T-cell (primary cell): ENCODE data around the gene ERCC5. TPM values are rescaled to one million over a fixed set of nuclear protein-coding genes. Genes with fewer than 3 reads are reported as not detected.

Experiments
- ATAC-seq, 4 experiments: fragments of 200-7000 bp in 3 of 4; fragments of 150-1000 bp in 1 of 4; cut with Tn5 transposase; replicated peaks in 1 of 4; 1 replicate in 3 of 4; 2 replicates in 1 of 4; pipeline ENCODE4 v1.10.0; 2021; ENCODE audit warnings: moderate library complexity in 3 of 4, mild to moderate bottlenecking in 2 of 4, moderate number of reproducible peaks in 1 of 4
- CTCF ChIA-PET, 2 donors: fragments of 300-600 bp; sonication (Branson Sonifier 250); formaldehyde crosslinking; loops; one replicate each; lab custom pipeline; 2022; ENCODE audit warnings: antibody characterized with exemption in 2 of 2; lab: Charles Lee
- POLR2A ChIA-PET, 2 donors: fragments of 300-600 bp; sonication (Branson Sonifier 250); formaldehyde crosslinking; loops; one replicate each; lab custom pipeline; 2022; ENCODE audit warnings: antibody characterized with exemption in 2 of 2; lab: Charles Lee
- DNase-seq, 35 experiments: peaks; one replicate each; pipeline versions ENCODE4 v3.0.0 to v3.0.0-alpha.2; 2013 to 2023
- H3K27ac ChIP-seq: one replicate; pipeline ENCODE4 v1.5.1; 2013; ENCODE audit warnings: low read length
- H3K27me3 ChIP-seq, 2 experiments: replicated peaks in 1 of 2; 1 replicate in 1 of 2; 2 replicates in 1 of 2; pipeline versions ENCODE4 v1.6.1 to v1.7.0; 2013; ENCODE audit warnings: low read length in 1 of 2, mixed read lengths in 1 of 2; ENCODE audit not compliant: control insufficient read depth in 2 of 2, insufficient read depth in 2 of 2; ENCODE audit errors: extremely low read depth in 1 of 2
- H3K36me3 ChIP-seq, 2 donors: 1 replicate in 1 of 2; 2 replicates in 1 of 2; pipeline versions ENCODE4 v1.6.1 to v1.7.0; 2013; ENCODE audit warnings: low read length in 1 of 2; ENCODE audit not compliant: control insufficient read depth in 2 of 2, insufficient read depth in 1 of 2; ENCODE audit errors: extremely low read depth in 1 of 2
- H3K4me1 ChIP-seq, 2 experiments: 1 replicate in 1 of 2; 2 replicates in 1 of 2; pipeline versions ENCODE4 v1.6.1 to v1.7.0; 2013; ENCODE audit warnings: low read length in 2 of 2, mixed read lengths in 1 of 2; ENCODE audit not compliant: insufficient read depth in 2 of 2, control insufficient read depth in 1 of 2; ENCODE audit errors: extremely low read depth in 1 of 2
- H3K4me3 ChIP-seq, 2 donors: 1 replicate in 1 of 2; 2 replicates in 1 of 2; pipeline versions ENCODE4 v1.5.1 to v1.7.0; 2013; ENCODE audit warnings: mild to moderate bottlenecking in 2 of 2, low read length in 1 of 2, moderate library complexity in 1 of 2; ENCODE audit not compliant: control insufficient read depth in 1 of 2; ENCODE audit errors: extremely low read depth in 1 of 2
- H3K9me3 ChIP-seq: 2 replicates; pipeline ENCODE4 v1.7.0; 2013
- H3K27ac Mint-ChIP-seq, 2 donors: one replicate each; pipeline ENCODE4 v1.8.0; 2020 to 2021; ENCODE audit warnings: mild to moderate bottlenecking in 2 of 2, mixed read lengths in 2 of 2
- H3K27me3 Mint-ChIP-seq, 2 donors: one replicate each; pipeline ENCODE4 v1.8.0; 2021 to 2022; ENCODE audit warnings: mixed read lengths in 2 of 2
- H3K36me3 Mint-ChIP-seq: one replicate; pipeline ENCODE4 v1.8.0; 2021; ENCODE audit warnings: mixed read lengths
- H3K4me1 Mint-ChIP-seq, 3 donors: one replicate each; pipeline ENCODE4 v1.8.0; 2020 to 2022; ENCODE audit warnings: mixed read lengths in 3 of 3, mild to moderate bottlenecking in 1 of 3
- H3K4me3 Mint-ChIP-seq, 3 donors: one replicate each; pipeline ENCODE4 v1.8.0; 2020 to 2022; ENCODE audit warnings: mild to moderate bottlenecking in 3 of 3, mixed read lengths in 3 of 3, moderate library complexity in 3 of 3
- H3K9me3 Mint-ChIP-seq, 3 donors: one replicate each; pipeline ENCODE4 v1.8.0; 2020 to 2022; ENCODE audit warnings: mixed read lengths in 3 of 3
- WGBS: methylation state at CpG from one replicate; pipeline ENCODE4 v1.1.5; 2013; ENCODE audit warnings: missing lambda C conversion rate; ENCODE audit not compliant: insufficient coverage; 5-methylcytosine and 5-hydroxymethylcytosine counted together
- total RNA-seq, 35 experiments: library from RNA in 6 of 35; stranded (reverse) in 6 of 35; fragments of 120-200 nt in 1 of 35; gene quantifications; one replicate each; pipeline versions ENCODE4 v1.2.1 to v1.2.4 and lab custom pipeline; 2013 to 2026

ERCC5 gene
- total RNA-seq, 5 donors from 2014 or later (not counting 1 experiment from before 2014, with no cell fraction given), result 104 to 123 (median 114) TPM

GRCh38 chr13:102872131-102872530 lies 26.3 kb downstream of the ERCC5 start:
- 80% methylated on average over 2 of the region's 7 CpGs for WGBS
- Histone ChIP-seq H3K27ac (no peak overlapping the region), H3K36me3 (peaks cover 9 to 80% of the 10 kb centered on the region in 2 donors), H3K4me1 (peaks cover 0 to 11% of the 10 kb centered on the region in 2 experiments), H3K4me3 (no peak overlapping the region), H3K27me3 (no peaks in the 10 kb centered on the region), H3K9me3 (no peaks in the 10 kb centered on the region)
- Mint-ChIP-seq H3K4me3 (no peak overlapping the region), H3K27ac (no peak overlapping the region), H3K36me3 (peaks cover 57% of the 10 kb centered on the region), H3K4me1 (peaks cover 26 to 33% (median 31%) of the 10 kb centered on the region in 3 donors), H3K27me3 (no peaks in the 10 kb centered on the region), H3K9me3 (no peaks in the 10 kb centered on the region)
- CTCF ChIA-PET, result no interaction called here
- POLR2A ChIA-PET, result no interaction called here
- DNase-seq (no peak), ATAC-seq (no peak)

DNA sequence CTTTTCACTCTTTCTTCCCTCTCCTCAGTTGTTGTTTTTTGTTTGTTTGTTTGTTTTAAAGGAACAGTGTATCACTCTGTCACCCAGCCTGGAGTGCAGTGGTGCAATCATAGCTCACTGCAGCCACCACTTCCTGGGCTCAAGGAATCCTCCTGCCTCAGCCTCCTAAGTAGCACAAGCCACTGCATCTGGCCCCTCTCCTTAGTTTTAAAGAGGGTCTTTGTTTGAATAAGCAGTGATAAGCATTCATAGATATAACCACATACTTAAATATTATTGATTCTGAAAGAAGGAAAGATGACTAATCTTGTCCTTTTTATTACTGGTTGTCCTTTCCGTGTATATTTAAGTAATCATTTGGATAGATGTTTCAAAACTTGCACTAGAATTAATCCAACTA lies 26.7 kb downstream of the ERCC5 start:
- CTCF ChIA-PET, result no interaction called here

DNA sequence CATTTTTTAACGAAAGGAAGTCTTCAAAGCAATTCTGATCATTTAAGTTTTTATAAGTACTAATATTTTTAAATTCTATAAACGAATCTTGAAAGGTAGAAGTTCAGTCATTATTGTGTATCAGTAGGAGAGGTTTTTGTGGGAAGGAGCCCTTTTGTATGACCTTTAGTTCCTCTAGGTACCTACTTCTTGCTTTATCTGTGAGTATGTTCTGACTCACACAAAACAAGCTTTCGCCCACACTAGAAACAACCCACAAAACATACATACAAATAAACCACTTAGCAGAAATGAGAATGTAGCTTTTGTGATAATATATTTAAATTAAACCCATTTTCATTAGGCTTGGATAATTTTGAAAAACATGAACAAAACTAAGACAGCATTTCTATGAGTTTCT lies 27.8 kb downstream of the ERCC5 start:
- WGBS, result no CpG with 5 or more reads among the region's 3 CpGs
- Mint-ChIP-seq H3K27ac (peak overlapping the region in 1 of 2 donors; percentile 52), H3K9me3 (no peaks in the 10 kb centered on the region), H3K4me3 (no peak overlapping the region), H3K4me1 (peaks cover 20 to 28% (median 26%) of the 10 kb centered on the region in 3 donors), H3K27me3 (no peaks in the 10 kb centered on the region), H3K36me3 (peaks cover 53% of the 10 kb centered on the region)
- Histone ChIP-seq H3K4me1 (peaks cover 0 to 11% of the 10 kb centered on the region in 2 experiments), H3K9me3 (no peaks in the 10 kb centered on the region), H3K36me3 (peaks cover 9 to 73% of the 10 kb centered on the region in 2 donors), H3K27ac (no peak overlapping the region), H3K4me3 (no peak overlapping the region), H3K27me3 (no peaks in the 10 kb centered on the region)
- DNase-seq (no peak), ATAC-seq (no peak)
- ChIA-PET POLR2A (no interaction called here), CTCF (no interaction called here)

More for the DNA sequence above, 26.7 kb downstream of the ERCC5 start:
- Mint-ChIP-seq H3K36me3 (peaks cover 56% of the 10 kb centered on the region), H3K4me1 (peaks cover 22 to 29% (median 28%) of the 10 kb centered on the region in 3 donors), H3K27ac (no peak overlapping the region), H3K9me3 (no peaks in the 10 kb centered on the region), H3K27me3 (no peaks in the 10 kb centered on the region), H3K4me3 (no peak overlapping the region)
- no peak overlapping the region for H3K27ac ChIP-seq
- POLR2A ChIA-PET, result no interaction called here
- no CpG with 5 or more reads among the region's 1 CpG for WGBS
- no peak for DNase-seq
- H3K27me3 ChIP-seq, result no peaks in the 10 kb centered on the region
- peaks cover 0 to 11% of the 10 kb centered on the region in 2 experiments for H3K4me1 ChIP-seq
- H3K36me3 ChIP-seq, result peaks cover 9 to 78% of the 10 kb centered on the region in 2 donors
- H3K9me3 ChIP-seq, result no peaks in the 10 kb centered on the region
- no peak overlapping the region for H3K4me3 ChIP-seq
- no peak for ATAC-seq

DNA sequence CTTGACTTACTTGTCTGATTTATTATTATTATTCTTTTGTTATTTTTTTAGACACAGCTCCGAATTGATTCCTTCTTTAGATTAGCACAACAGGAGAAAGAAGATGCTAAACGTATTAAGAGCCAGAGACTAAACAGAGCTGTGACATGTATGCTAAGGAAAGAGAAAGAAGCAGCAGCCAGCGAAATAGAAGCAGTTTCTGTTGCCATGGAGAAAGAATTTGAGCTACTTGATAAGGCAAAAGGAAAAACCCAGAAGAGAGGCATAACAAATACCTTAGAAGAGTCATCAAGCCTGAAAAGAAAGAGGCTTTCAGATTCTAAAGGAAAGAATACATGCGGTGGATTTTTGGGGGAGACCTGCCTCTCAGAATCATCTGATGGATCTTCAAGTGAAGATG lies 29.4 kb downstream of the ERCC5 start:
- Mint-ChIP-seq H3K36me3 (peaks cover 51% of the 10 kb centered on the region), H3K27ac (no peak overlapping the region), H3K27me3 (no peaks in the 10 kb centered on the region), H3K9me3 (no peaks in the 10 kb centered on the region), H3K4me3 (no peak overlapping the region), H3K4me1 (peaks cover 13 to 18% (median 16%) of the 10 kb centered on the region in 3 donors)
- H3K27ac ChIP-seq, result no peak overlapping the region
- CTCF ChIA-PET, result interaction anchor here (1.0 to 1.2 kb wide), 3 partner anchors 14 to 29 kb away, joined by 3 read pairs; partner anchors contain the start of gene ERCC5 (in 1 of the 2)
- no peak for ATAC-seq
- H3K27me3 ChIP-seq, result no peaks in the 10 kb centered on the region
- H3K4me1 ChIP-seq, result peaks cover 0 to 9% of the 10 kb centered on the region in 2 experiments
- WGBS, result no CpG with 5 or more reads among the region's 4 CpGs
- DNase-seq, result no peak
- H3K9me3 ChIP-seq, result no peaks in the 10 kb centered on the region
- POLR2A ChIA-PET, result no interaction called here
- H3K4me3 ChIP-seq, result no peak overlapping the region
- peaks cover 9 to 61% of the 10 kb centered on the region in 2 donors for H3K36me3 ChIP-seq

- H3K36me3 Mint-ChIP-seq, result peaks cover 48% of the 10 kb centered on the region
- H3K4me3 ChIP-seq, result no peak overlapping the region
- CTCF ChIA-PET, result interaction anchor here in 1 of 2 donors (1.0 kb wide), 1 partner anchor 28 kb away, joined by 3 read pairs; no protein-coding TSS in a partner anchor
Observed at GRCh38 chr13:102877303-102877702, 31.5 kb downstream of the ERCC5 start.

DNA sequence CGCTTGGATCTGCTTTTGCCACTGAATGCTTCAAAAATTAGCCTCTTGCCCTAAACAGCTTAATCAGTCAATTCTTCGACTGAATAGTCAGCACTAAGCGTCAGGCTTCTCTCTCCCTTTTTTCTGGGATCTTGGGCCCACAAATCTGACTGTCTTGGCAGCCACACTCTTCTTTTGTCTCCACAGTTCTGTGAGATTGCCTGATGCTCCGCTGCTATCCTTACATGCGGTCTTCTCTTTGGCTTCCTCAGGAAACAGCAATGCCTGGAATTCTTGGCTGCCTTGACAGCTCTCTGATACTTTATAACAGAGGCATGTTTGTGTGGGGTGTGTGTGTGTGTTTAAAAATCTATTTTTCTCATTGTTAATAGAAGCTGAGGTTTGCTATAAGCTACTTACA lies 32.6 kb downstream of the ERCC5 start:
- Histone ChIP-seq H3K4me1 (no peaks in the 10 kb centered on the region), H3K4me3 (no peak overlapping the region), H3K36me3 (peaks cover 6 to 37% of the 10 kb centered on the region in 2 donors), H3K27me3 (no peaks in the 10 kb centered on the region), H3K27ac (no peak overlapping the region), H3K9me3 (no peaks in the 10 kb centered on the region)
- ATAC-seq (no peak), DNase-seq (no peak)
- 95% methylated on average over 5 of the region's 5 CpGs for WGBS
- H3K27ac Mint-ChIP-seq, result no peak overlapping the region
- peaks cover 49% of the 10 kb centered on the region for H3K36me3 Mint-ChIP-seq
- H3K4me1 Mint-ChIP-seq, result no peaks in the 10 kb centered on the region
- H3K4me3 Mint-ChIP-seq, result no peak overlapping the region
- POLR2A ChIA-PET, result no interaction called here
- CTCF ChIA-PET, result no interaction called here
- no peaks in the 10 kb centered on the region for H3K27me3 Mint-ChIP-seq
- no peaks in the 10 kb centered on the region for H3K9me3 Mint-ChIP-seq

More at GRCh38 chr13:102877303-102877702, 31.5 kb downstream of the ERCC5 start:
- Mint-ChIP-seq H3K9me3 (no peaks in the 10 kb centered on the region), H3K27me3 (no peaks in the 10 kb centered on the region), H3K27ac (no peak overlapping the region), H3K4me3 (no peak overlapping the region), H3K4me1 (peaks cover 4 to 5% (median 5%) of the 10 kb centered on the region in 3 donors)
- Histone ChIP-seq H3K9me3 (no peaks in the 10 kb centered on the region), H3K4me1 (no peaks in the 10 kb centered on the region), H3K27me3 (no peaks in the 10 kb centered on the region), H3K27ac (no peak overlapping the region), H3K36me3 (peaks cover 9 to 48% of the 10 kb centered on the region in 2 donors)
- no peak for ATAC-seq
- WGBS, result no CpG with 5 or more reads among the region's 1 CpG
- no peak for DNase-seq
- POLR2A ChIA-PET, result interaction anchor here in 1 of 2 donors (0.7 kb wide), 1 partner anchor 28 kb away, joined by 4 read pairs; no protein-coding TSS in a partner anchor
